Measurements from ENCODE around the gene DHFR.

The DHFR gene

GRCh38 chr5:80597500-80597899, 57.3 kb downstream of the DHFR start:
- TF ChIP-seq ISL1 (CRISPR knock-in tag; IDR thresholded peaks at IDR 0.05) (no peak), TCF4 (CRISPR knock-in tag; IDR thresholded peaks at IDR 0.05; ENCODE audit: borderline replicate concordance) (no peak)
- ATAC-seq = no peak

- no peak for TF ChIP-seq ARNTL (CRISPR knock-in tag; IDR thresholded peaks at IDR 0.05; ENCODE audit: borderline replicate concordance, low read depth)
- TF ChIP-seq CSDC2 (CRISPR knock-in tag; IDR thresholded peaks at IDR 0.05) = no peak
- TF ChIP-seq SNAI2 (CRISPR knock-in tag; IDR thresholded peaks at IDR 0.05) = no peak
- TF ChIP-seq CREB5 (CRISPR knock-in tag; IDR thresholded peaks at IDR 0.05; ENCODE audit: low read depth) = no peak
- no peak for TF ChIP-seq TCF4 (CRISPR knock-in tag; IDR thresholded peaks at IDR 0.05; ENCODE audit: borderline replicate concordance)
- no peak for TF ChIP-seq ZNF565 (CRISPR knock-in tag; conservative IDR thresholded peaks at IDR 0.05; ENCODE audit: low read depth)
- no peak for TF ChIP-seq ISL1 (CRISPR knock-in tag; IDR thresholded peaks at IDR 0.05)
- TF ChIP-seq ZC3H10 (CRISPR knock-in tag; IDR thresholded peaks at IDR 0.05) = no peak
- ATAC-seq = no peak
These were observed 60.0 kb downstream of the DHFR start for GRCh38 chr5:80594810-80595209.

GRCh38 chr5:80592761-80593160, 62.0 kb downstream of the DHFR start:
- TF ChIP-seq POU6F1 (CRISPR knock-in tag; IDR thresholded peaks at IDR 0.05; ENCODE audit: borderline replicate concordance, low read depth) = no peak
- TF ChIP-seq BACH2 (CRISPR knock-in tag; IDR thresholded peaks at IDR 0.05; ENCODE audit: borderline replicate concordance) = no peak
- TF ChIP-seq ISL1 (CRISPR knock-in tag; IDR thresholded peaks at IDR 0.05) = no peak
- no peak for TF ChIP-seq ARNTL (CRISPR knock-in tag; IDR thresholded peaks at IDR 0.05; ENCODE audit: borderline replicate concordance, low read depth)
- no peak for TF ChIP-seq ZFP30 (CRISPR knock-in tag; IDR thresholded peaks at IDR 0.05)
- TF ChIP-seq ZC3H10 (CRISPR knock-in tag; IDR thresholded peaks at IDR 0.05) = no peak
- TF ChIP-seq ZNF8 (CRISPR knock-in tag; IDR thresholded peaks at IDR 0.05) = no peak
- no peak for TF ChIP-seq PATZ1 (CRISPR knock-in tag; IDR thresholded peaks at IDR 0.05; ENCODE audit: borderline replicate concordance)
- ATAC-seq = no peak

- no peak for TF ChIP-seq ZFP3 (CRISPR knock-in tag; IDR thresholded peaks at IDR 0.05)
- TF ChIP-seq PPARA (CRISPR knock-in tag; IDR thresholded peaks at IDR 0.05; ENCODE audit: borderline replicate concordance) = no peak
- TF ChIP-seq TCF4 (CRISPR knock-in tag; IDR thresholded peaks at IDR 0.05; ENCODE audit: borderline replicate concordance) = no peak
- TF ChIP-seq ZNF565 (CRISPR knock-in tag; conservative IDR thresholded peaks at IDR 0.05; ENCODE audit: low read depth) = no peak
- no peak for TF ChIP-seq RARB (CRISPR knock-in tag; IDR thresholded peaks at IDR 0.05)
- no peak for TF ChIP-seq BACH2 (CRISPR knock-in tag; IDR thresholded peaks at IDR 0.05; ENCODE audit: borderline replicate concordance)
- no peak for TF ChIP-seq POU6F1 (CRISPR knock-in tag; IDR thresholded peaks at IDR 0.05; ENCODE audit: borderline replicate concordance, low read depth)
- TF ChIP-seq CREB5 (CRISPR knock-in tag; IDR thresholded peaks at IDR 0.05; ENCODE audit: low read depth) = no peak
- TF ChIP-seq PATZ1 (CRISPR knock-in tag; IDR thresholded peaks at IDR 0.05; ENCODE audit: borderline replicate concordance) = no peak
- no peak for TF ChIP-seq ZNF70 (CRISPR knock-in tag; IDR thresholded peaks at IDR 0.05)
- no peak for TF ChIP-seq SNAI2 (CRISPR knock-in tag; IDR thresholded peaks at IDR 0.05)
- no peak for TF ChIP-seq ZC3H10 (CRISPR knock-in tag; IDR thresholded peaks at IDR 0.05)
- TF ChIP-seq ZNF8 (CRISPR knock-in tag; IDR thresholded peaks at IDR 0.05) = no peak
- no peak for TF ChIP-seq TSHZ2 (CRISPR knock-in tag; IDR thresholded peaks at IDR 0.05)
- TF ChIP-seq ESRRG (CRISPR knock-in tag; IDR thresholded peaks at IDR 0.05) = no peak
- no peak for TF ChIP-seq ISL1 (CRISPR knock-in tag; IDR thresholded peaks at IDR 0.05)
- TF ChIP-seq ARNTL (CRISPR knock-in tag; IDR thresholded peaks at IDR 0.05; ENCODE audit: borderline replicate concordance, low read depth) = no peak
- TF ChIP-seq TOX (CRISPR knock-in tag; IDR thresholded peaks at IDR 0.05; ENCODE audit: borderline replicate concordance) = no peak
- no peak for TF ChIP-seq GLIS3 (CRISPR knock-in tag; IDR thresholded peaks at IDR 0.05)
- no peak for ATAC-seq
These were observed 62.7 kb downstream of the DHFR start for GRCh38 chr5:80592105-80592504.
